Rectal smooth muscle tissue (tissue), 1 donor: Measurements from ENCODE around the gene PA2G4.
"Not testable (repeated sequence)": the region's sequence is repeated elsewhere in the genome, so short reads cannot be mapped to it uniquely, and the experiment has no call there.

Experiments
- H3K27ac ChIP-seq: one replicate; pipeline ENCODE4 v1.7.0; 2013; ENCODE audit warnings: low read depth, low read length, inconsistent platforms
- H3K27me3 ChIP-seq: one replicate; pipeline ENCODE4 v1.7.0; 2013; ENCODE audit warnings: low read length; ENCODE audit not compliant: control insufficient read depth, insufficient read depth
- H3K36me3 ChIP-seq: one replicate; pipeline ENCODE4 v1.7.0; 2013; ENCODE audit warnings: low read length; ENCODE audit not compliant: control insufficient read depth, insufficient read depth
- H3K4me1 ChIP-seq: one replicate; pipeline ENCODE4 v1.7.0; 2013; ENCODE audit warnings: low read length; ENCODE audit not compliant: control insufficient read depth, insufficient read depth
- H3K4me3 ChIP-seq: one replicate; pipeline ENCODE4 v1.7.0; 2013; ENCODE audit warnings: low read length
- H3K9ac ChIP-seq: one replicate; pipeline ENCODE4 v1.7.0; 2013; ENCODE audit warnings: low read length

Gene PA2G4

DNA sequence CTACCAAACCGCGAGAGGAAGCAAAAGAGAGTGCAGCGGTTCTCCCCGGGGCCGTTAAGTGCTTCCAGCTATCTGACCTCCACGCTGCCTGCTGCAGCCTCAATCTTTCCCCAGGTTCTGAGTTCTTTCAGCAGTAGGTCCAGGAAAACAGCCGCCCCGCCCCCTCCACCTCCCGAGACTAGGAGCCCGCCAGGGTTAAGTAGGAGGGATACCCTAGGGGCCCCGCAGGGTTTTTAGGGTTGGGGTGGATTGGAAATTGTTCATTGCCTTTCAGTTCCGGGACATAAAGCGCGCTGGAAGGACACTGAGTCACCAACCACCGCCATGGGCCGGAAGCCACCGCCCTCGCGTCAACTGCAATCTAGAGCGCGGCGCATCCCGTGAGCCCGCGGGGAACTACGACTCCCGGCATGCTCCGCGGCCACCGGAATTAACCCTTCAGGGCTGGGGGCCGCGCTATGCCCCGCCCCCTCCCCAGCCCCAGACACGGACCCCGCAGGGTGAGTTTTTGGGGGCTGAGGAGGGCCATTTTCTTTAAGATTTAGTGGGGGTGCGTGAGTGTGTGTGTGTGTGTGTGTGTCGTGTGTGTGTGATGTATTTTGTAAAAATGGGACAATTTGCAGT, 47.9 kb downstream of the PA2G4 start, which contains the start of gene MYL6B:
Gene MYL6B, plus strand, starts transcription at position 456 of the 624 bp plus-strand sequence. CDS start 1,332 bp downstream, outside the sequence.
- peaks cover 9% of the 10 kb centered on the region for H3K4me1 ChIP-seq
- H3K9ac ChIP-seq, result peak within 1 kb of the TSS; percentile 79
- H3K36me3 ChIP-seq, result peaks cover 2% of the 10 kb centered on the region
- no peaks in the 10 kb centered on the region for H3K27me3 ChIP-seq
- peak within 1 kb of the TSS; percentile 60 for H3K4me3 ChIP-seq
- peak within 1 kb of the TSS; percentile 83 for H3K27ac ChIP-seq

DNA sequence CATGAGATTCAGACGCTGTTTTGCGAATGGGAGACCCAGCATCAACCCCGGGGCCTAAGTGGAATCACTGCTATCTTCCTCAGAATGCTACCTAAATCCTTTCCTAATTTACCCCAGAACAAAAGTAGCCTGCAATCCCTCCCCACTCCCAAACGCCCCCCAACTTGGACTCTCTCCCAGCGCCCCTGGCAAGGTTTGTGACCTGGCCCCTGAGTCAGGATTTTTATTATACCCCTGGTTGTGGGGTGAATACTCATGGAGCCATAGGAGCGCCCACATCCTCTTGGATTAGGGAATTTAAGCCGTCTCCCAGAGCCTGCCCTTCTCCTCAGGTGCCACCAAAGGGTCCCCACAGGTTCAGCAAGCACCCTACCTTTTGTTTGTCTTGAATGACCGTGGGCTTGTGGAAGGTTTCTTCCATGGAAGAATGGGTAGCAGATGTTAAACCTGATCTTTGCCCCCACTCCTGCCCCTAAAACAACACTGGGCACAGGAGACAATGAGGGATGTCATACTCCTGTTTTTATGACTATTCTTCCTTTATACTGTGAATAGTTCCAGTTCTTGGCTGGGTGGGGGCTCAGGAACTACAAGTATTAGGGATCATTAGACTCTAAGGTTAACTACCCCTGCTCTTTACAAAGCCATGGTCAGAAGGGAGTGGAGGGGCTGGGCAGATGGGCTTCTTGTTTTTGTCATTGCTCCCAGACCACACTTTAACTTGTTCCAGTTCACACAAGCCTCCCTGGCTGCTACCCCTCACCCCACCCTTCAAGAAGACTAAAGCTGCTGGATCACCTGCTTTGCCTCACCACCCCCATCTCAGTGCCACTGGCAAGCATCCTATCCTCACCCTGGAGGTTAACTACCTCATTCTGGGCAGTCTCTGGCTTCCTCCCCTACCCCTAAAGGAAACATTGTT, 48.7 kb downstream of the PA2G4 start:
- Histone ChIP-seq H3K4me1 (peaks cover 9% of the 10 kb centered on the region), H3K36me3 (peaks cover 2% of the 10 kb centered on the region), H3K27ac (peak overlapping the region; percentile 83), H3K4me3 (peak overlapping the region; percentile 60), H3K9ac (no peak overlapping the region), H3K27me3 (no peaks in the 10 kb centered on the region)

DNA sequence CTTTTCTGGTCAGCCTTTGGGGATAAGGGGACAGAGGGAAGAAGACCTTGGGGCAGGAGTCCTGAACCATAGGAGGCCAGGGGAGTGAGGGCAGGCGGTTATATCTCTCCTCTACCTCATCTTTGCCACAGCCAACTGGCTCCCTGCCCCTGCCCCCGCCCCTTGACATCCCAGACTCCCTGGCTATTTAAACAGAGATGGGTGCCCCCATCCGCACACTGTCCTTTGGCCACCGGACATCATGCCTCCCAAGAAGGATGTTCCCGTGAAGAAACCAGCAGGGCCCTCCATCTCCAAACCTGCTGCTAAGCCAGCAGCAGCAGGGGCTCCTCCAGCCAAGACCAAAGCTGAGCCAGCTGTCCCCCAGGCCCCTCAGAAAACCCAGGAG, 49.3 kb downstream of the PA2G4 start:
- H3K9ac ChIP-seq, result no peak overlapping the region
- H3K27me3 ChIP-seq, result no peaks in the 10 kb centered on the region
- peaks cover 9% of the 10 kb centered on the region for H3K4me1 ChIP-seq
- no peak overlapping the region for H3K4me3 ChIP-seq
- H3K36me3 ChIP-seq, result peaks cover 4% of the 10 kb centered on the region
- no peak overlapping the region for H3K27ac ChIP-seq

DNA sequence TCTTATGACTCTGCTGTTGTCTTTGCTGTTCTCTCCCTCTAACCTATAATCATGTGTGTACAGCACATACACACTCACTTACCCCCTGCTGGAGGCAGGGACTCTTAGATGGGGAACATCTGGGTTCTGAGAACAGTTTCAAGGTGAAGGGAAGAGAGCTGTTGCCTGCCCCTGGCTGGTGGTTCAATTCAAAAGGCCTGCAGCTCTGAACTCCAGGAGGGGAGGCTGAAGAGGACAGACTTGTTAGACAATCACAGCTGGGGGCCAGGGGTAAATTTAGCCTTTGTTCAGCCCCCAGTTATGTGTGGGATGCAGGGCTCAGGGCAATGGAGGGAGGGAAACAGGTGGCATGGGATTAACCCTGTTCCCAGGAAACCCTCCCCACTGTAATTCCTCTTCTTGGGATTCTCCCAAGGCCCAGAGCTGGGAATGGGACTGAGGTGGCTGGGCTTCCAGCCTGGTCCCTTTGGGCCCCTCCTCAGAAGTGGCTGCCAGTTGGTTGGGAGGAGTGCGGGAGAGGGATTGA, 50.0 kb downstream of the PA2G4 start:
- Histone ChIP-seq H3K9ac (no peak overlapping the region), H3K4me1 (peaks cover 9% of the 10 kb centered on the region), H3K27ac (no peak overlapping the region)

DNA sequence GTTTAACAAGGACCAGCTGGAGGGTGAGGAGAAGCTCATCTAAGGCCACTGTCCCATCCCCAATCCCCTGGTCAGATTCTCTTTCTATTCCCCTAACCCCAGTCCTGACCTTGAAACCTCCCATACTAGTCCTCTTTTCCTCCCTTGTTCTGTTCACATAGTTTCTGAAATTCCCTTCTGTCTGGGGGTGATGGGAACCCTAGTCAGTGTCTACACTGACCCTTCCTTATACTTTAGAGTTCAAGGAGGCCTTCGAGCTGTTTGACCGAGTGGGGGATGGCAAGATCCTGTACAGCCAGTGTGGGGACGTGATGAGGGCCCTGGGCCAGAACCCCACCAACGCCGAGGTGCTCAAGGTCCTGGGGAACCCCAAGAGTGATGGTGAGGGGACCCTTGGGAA, 50.5 kb downstream of the PA2G4 start:
- H3K36me3 ChIP-seq, result peaks cover 8% of the 10 kb centered on the region
- no peak overlapping the region for H3K4me3 ChIP-seq
- H3K27ac ChIP-seq, result no peak overlapping the region
- H3K4me1 ChIP-seq, result peaks cover 11% of the 10 kb centered on the region
- H3K27me3 ChIP-seq, result no peaks in the 10 kb centered on the region
- no peak overlapping the region for H3K9ac ChIP-seq

More for the DNA sequence above, 50.0 kb downstream of the PA2G4 start:
- Histone ChIP-seq H3K4me3 (no peak overlapping the region), H3K36me3 (peaks cover 4% of the 10 kb centered on the region), H3K27me3 (no peaks in the 10 kb centered on the region)

DNA sequence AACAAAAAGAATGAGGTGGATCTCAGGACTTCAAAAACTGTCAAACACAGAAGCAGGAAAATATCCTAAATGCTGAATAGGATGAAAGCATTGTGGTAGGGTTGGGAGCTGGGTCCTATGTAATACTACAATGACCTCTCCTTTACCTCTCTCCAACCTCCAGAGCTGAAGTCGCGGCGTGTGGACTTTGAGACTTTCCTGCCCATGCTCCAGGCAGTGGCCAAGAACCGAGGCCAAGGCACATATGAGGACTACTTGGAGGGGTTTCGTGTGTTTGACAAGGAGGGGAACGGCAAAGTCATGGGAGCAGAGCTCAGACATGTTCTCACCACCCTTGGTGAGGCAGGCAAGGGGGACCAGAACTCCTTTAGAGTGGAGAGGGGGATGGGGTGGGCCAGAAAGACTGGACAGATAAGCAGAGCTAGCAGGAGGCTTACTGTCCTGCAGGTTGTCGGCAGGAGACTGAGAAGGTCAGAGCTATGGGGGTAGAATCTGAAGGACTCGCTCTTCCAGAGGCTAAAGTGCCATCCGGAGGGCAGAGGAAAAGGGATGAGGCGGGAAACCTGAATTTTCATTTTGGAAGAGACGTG, 51.0 kb downstream of the PA2G4 start:
- Histone ChIP-seq H3K27ac (no peak overlapping the region), H3K27me3 (no peaks in the 10 kb centered on the region), H3K4me1 (peaks cover 14% of the 10 kb centered on the region), H3K36me3 (peaks cover 12% of the 10 kb centered on the region), H3K9ac (no peak overlapping the region), H3K4me3 (no peak overlapping the region)

DNA sequence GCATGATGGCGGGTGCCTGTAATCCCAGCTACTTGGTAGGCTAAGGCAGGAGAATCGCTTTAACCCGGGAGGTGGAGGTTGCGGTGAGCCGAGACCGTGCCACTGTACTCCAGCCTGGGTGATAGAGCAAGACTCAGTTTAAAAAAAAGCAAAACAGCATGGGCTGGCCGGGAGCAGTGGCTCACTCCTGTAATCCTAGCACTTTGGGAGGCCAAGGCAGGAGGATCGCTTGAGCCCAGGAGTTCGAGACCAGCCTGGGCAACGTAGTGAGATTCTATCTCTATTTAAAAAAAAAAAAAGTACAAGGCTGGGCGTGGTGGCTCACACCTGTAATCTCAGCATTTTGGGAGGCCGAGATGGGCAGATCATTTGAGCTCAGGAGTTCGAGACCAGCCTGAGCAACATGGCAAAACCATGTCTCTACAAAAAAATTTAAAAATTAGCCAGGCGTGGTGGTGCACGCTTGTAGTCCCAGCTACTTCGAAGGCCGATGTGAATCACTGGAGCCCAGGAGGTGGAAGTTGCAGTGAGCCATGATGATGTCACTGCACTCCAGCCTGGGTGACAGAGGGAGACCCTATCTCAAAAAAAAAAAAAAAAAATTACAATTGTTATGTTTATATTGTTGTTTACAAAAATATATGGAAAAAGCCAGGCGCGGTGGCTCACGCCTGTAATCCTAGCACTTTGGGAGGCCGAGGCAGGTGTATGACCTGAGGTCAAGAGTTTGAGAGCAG, 52.3 kb downstream of the PA2G4 start:
- peaks cover 17% of the 10 kb centered on the region for H3K4me1 ChIP-seq
- H3K9ac ChIP-seq, H3K27me3 ChIP-seq: not testable (repeated sequence)
- H3K36me3 ChIP-seq, result peaks cover 24% of the 10 kb centered on the region
- peak overlapping the region; percentile 88 for H3K27ac ChIP-seq
- peak overlapping the region; percentile 99 for H3K4me3 ChIP-seq

DNA sequence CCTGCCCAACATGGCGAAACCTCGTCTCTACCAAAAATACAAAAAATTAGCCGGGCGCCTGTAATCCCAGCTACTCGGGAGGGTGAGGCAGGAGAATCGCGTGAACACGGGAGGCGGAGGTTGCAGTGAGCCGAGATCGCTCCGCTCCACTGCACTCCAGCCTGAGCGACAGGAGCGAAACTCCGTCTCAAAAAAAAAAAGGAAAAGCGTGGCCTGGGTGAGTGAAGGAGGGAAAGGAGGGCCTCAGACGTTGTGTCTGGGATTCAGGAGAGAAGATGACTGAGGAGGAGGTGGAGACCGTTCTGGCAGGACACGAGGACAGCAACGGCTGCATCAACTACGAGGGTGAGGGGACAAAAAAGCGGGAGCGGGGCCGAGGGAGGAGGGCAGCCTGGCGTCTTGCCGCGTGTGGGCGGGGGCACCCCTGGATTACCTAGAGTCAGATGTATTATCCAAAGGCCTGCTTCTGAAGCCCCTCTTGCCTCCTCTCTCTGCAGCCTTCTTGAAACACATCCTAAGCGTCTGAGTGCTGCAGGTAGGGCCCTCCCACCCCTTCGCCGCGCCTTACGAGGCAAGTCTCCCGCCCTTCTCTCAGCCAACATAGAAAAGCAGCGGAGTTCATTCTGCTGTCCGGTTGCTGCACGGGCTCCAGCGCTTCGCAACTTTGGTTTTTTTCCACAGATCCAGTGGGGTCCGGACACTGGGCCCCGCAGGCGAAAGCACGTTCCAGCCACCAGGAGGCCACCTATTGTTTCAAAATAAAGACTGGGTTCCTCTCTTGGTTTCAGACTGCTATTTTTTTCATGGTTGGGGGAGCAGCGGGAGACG, 53.1 kb downstream of the PA2G4 start:
- Histone ChIP-seq H3K36me3 (peaks cover 32% of the 10 kb centered on the region), H3K9ac (peak overlapping the region; percentile 49), H3K27me3 (no peaks in the 10 kb centered on the region), H3K27ac (peak overlapping the region; percentile 88), H3K4me3 (peak overlapping the region; percentile 99), H3K4me1 (peaks cover 20% of the 10 kb centered on the region)

DNA sequence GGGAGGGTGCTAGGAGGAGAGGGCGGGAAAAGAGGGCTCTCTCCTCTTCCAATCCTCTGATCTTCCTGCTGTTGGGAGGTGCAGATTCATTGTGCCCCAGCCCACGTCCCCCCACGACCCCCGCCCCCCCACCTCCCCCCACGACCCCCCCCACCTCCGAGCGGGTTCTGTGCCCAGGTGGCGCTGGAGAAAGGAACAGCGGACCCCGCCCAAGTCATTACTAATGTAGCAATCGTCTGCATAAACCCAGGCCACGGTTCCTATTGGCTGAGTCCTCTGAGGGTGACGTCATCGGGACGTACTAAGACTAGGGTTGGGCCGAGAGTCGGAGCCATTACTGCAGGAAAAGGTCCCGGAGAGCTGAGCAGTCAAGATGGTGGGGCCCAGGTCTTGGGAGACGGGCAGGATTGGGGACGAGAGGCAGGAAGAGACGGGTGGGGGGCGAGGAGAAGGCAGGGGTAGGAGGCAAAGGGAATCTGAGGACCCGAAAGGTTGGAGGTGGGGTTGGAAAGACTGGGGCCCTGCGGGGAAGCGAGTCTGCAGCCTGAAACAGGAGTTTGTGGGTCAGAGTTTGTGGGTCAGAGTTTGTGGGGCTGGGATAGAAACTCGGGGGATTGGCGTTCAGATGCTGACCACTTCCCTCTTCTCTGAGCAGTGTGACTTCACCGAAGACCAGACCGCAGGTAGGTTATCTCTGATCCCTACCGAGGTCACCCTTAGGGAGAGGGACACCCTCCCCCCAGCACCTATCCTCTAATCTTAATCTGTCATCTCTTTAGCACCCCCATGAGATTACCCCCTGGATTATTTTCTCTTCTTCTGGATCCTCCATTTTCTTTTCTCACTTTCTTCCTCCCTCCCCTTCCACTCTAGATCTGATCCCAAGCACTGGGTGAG, 53.9 kb downstream of the PA2G4 start, which contains the start of gene MYL6:
Gene MYL6, plus strand, starts transcription at position 331 of the 897 bp plus-strand sequence. Its CDS starts 43 bp downstream, at position 374.
- peaks cover 37% of the 10 kb centered on the region for H3K36me3 ChIP-seq
- H3K4me3 ChIP-seq, result peak within 1 kb of the TSS; percentile 99
- H3K4me1 ChIP-seq, result peaks cover 19% of the 10 kb centered on the region
- H3K27ac ChIP-seq, result peak within 1 kb of the TSS; percentile 99
- H3K27me3 ChIP-seq, result no peaks in the 10 kb centered on the region
- H3K9ac ChIP-seq, result peak within 1 kb of the TSS; percentile 99

DNA sequence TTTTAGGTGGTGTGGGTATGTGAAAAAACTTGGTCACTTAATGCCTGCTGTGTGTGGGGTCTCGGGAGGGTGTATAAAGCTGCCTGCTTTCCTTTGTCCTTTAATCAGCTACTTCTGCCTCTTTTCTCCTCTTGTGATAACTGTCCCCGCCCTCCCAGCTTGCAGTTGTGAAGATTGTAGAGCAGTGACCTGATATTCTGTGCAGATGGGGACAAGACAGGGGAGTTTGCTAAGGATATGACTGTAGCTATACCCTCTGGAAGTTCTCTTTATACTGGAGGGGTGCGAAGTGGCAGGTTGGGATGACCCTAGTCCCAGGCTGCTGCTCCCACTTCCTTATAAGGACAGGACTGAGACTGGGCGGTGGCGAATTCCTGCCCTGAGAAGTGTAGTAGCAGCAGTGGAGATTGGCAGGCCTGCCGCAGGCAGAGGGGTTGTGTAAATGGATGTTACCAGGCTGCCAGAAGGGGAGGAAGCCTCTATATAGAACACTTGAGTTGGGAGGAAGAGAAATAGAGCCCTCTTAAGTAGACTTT, 54.6 kb downstream of the PA2G4 start:
- peak overlapping the region; percentile 99 for H3K4me3 ChIP-seq
- peaks cover 37% of the 10 kb centered on the region for H3K36me3 ChIP-seq
- H3K9ac ChIP-seq, result peak overlapping the region; percentile 99
- no peaks in the 10 kb centered on the region for H3K27me3 ChIP-seq
- peaks cover 19% of the 10 kb centered on the region for H3K4me1 ChIP-seq
- peak overlapping the region; percentile 99 for H3K27ac ChIP-seq
